Pancreas (tissue), 10 donors: ENCODE results near the gene GABBR2. TPM values are rescaled to one million over a fixed set of nuclear protein-coding genes. Genes with fewer than 3 reads are reported as not detected.
"Not testable (repeated sequence)": the region's sequence is repeated elsewhere in the genome, so short reads cannot be mapped to it uniquely, and the experiment has no call there.

Source experiments
- ATAC-seq, 4 donors: fragments of 200-7000 bp; cut with Tn5 transposase; one replicate each; pipeline versions ENCODE4 v1.8.0 to v1.9.1; 2020; ENCODE audit warnings: mild to moderate bottlenecking in 4 of 4, moderate library complexity in 4 of 4
- DNase-seq, 6 donors: peaks; one replicate each; pipeline ENCODE4 v3.0.0-alpha.2; 2020
- FAIRE-seq: peaks from 2 replicates; lab custom pipeline; 2012; peaks lifted over from hg19 to GRCh38; lab: Jason Lieb, UNC
- H3K27ac ChIP-seq, 4 donors: fragments of 200-600 bp; sonication (generic); 1 replicate in 3 of 4; 2 replicates in 1 of 4; pipeline versions ENCODE4 v1.5.0 to v1.8.0; 2020
- H3K27me3 ChIP-seq, 4 donors: fragments of 200-600 bp; one replicate each; pipeline ENCODE4 v1.8.0; 2021
- H3K36me3 ChIP-seq, 3 donors: fragments of 200-600 bp; sonication (generic) in 1 of 3; one replicate each; pipeline versions ENCODE4 v1.5.0 to v1.8.0; 2020 to 2021
- H3K4me1 ChIP-seq, 3 donors: fragments of 200-600 bp; one replicate each; pipeline ENCODE4 v1.8.0; 2021
- H3K4me3 ChIP-seq, 4 donors: fragments of 200-600 bp; sonication (generic) in 2 of 4; one replicate each; pipeline versions ENCODE4 v1.5.0 to v1.8.0; 2020 to 2021
- H3K9me3 ChIP-seq, 4 donors: fragments of 200-600 bp; one replicate each; pipeline ENCODE4 v1.8.0; 2021
- WGBS, 2 donors: extraction: QIAGEN DNeasy Blood & Tissue Kit; methylation state at CpG; one replicate each; pipeline ENCODE4 v1.1.7; 2013; 5-methylcytosine and 5-hydroxymethylcytosine counted together
- intact Hi-C, 3 donors: fragments of 100-400 bp; cut with DNase I; formaldehyde crosslinking; loops; one replicate each; pipeline versions ENCODE4 v1.11.1 to v1.14.2; 2022
- polyA plus RNA-seq, 2 donors: library from polyadenylated mRNA; stranded (reverse); fragments of 200-250 nt; gene quantifications; one replicate each; pipeline ENCODE4 v1.2.3, GENCODE V29; 2013
- total RNA-seq, 6 donors: library from RNA; stranded (reverse); fragmentation: NEBNext Ultra II Directional in 4 of 6; extraction: Animal tissue kit (Norgen Biotek cat#: 25700) in 4 of 6; gene quantifications; one replicate each; pipeline versions ENCODE4 v1.2.1 to v1.2.4, GENCODE V29; 2021 to 2023
- TF ChIP-seq, protein P1 (sequence below), 4 donors: fragments of 200-600 bp; sonication (generic) in 3 of 4; IDR thresholded peaks; one replicate each; pipeline versions ENCODE4 v1.5.0 to v1.8.0; 2021; ENCODE audit warnings: antibody characterized with exemption in 4 of 4
- donor health status: healthy with polysubstance abuse.
- donor health status: DM: no; HTN: no; CAD: no; lungs with moderate emphysema.
- donor health status: DM: no; HTN: no; CAD: no.
- donor health status: control.
- donor health status: control.
- donor health status: Bipolar disorder and iron deficiency.
- donor health status: DM: yes; HTN: yes; CAD: no.
- donor health status: DM: no; HTN: no; CAD: no.
- donor health status: DM: no; HTN: no; CAD: no.
- donor health status: DM: yes; HTN: yes; CAD: no.

GABBR2 gene
- total and polyA plus RNA-seq, 8 donors, result 0.04 to 0.14 (median 0.07) TPM; not detected in 4

DNA sequence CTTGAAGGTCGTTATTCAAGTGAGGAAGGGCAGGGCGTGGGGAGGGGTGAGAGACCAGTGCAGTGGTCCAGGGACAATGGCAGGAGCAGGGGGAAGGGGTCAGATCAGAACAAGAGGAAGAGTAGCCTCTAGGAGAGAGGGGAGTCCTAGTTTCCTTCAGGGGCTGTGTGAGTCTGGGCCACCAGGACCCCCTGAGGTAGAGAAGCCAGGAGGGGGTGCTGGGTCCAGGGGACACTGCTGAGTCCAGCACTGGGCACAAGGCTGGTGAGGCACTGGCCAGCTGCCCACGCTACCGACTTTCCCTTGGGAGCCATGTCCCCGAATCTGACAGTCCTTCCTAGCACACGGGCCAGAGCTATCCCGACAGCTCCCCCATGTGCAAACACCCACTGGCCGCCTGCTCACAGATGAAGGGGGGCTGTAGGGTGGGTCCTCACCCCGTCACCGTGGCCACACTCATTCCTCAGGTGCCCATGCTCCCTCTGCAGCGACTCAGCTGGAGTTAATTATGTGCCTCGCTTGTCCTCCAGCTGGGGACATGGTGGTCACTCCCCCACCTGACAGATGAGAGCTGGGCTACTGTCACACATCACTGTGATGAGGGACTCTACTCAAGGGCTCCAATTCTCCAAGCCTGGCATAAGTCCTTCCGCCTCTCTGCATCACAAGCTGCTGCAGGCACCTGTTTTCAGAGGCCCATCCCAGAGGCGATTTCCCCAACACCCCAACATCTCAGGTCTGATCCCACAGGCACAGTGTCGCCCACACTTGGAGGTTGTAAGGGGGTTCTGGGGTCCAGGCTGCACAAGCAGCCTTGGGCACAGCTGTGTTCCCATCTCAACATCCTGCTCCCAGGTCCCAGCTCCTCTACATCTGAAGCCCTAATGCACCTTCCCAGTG lies 115.1 kb downstream of the GABBR2 start:
- Histone ChIP-seq H3K27ac (no peak overlapping the region), H3K4me1 (no peaks in the 10 kb centered on the region), H3K4me3 (no peak overlapping the region), H3K27me3 (no peaks in the 10 kb centered on the region), H3K9me3 (no peaks in the 10 kb centered on the region), H3K36me3 (no peaks in the 10 kb centered on the region)
- intact Hi-C loops, result no loop called here
- FAIRE-seq (no peak), ATAC-seq (no peak), DNase-seq (peak in 1 of 6 donors; percentile 40)
- TF ChIP-seq, protein P1, sequence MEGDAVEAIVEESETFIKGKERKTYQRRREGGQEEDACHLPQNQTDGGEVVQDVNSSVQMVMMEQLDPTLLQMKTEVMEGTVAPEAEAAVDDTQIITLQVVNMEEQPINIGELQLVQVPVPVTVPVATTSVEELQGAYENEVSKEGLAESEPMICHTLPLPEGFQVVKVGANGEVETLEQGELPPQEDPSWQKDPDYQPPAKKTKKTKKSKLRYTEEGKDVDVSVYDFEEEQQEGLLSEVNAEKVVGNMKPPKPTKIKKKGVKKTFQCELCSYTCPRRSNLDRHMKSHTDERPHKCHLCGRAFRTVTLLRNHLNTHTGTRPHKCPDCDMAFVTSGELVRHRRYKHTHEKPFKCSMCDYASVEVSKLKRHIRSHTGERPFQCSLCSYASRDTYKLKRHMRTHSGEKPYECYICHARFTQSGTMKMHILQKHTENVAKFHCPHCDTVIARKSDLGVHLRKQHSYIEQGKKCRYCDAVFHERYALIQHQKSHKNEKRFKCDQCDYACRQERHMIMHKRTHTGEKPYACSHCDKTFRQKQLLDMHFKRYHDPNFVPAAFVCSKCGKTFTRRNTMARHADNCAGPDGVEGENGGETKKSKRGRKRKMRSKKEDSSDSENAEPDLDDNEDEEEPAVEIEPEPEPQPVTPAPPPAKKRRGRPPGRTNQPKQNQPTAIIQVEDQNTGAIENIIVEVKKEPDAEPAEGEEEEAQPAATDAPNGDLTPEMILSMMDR (IDR thresholded peaks at IDR 0.05), result no peak
- 80 to 85% methylated on average over 15 of the region's 15 CpGs for WGBS, 2 donors

DNA sequence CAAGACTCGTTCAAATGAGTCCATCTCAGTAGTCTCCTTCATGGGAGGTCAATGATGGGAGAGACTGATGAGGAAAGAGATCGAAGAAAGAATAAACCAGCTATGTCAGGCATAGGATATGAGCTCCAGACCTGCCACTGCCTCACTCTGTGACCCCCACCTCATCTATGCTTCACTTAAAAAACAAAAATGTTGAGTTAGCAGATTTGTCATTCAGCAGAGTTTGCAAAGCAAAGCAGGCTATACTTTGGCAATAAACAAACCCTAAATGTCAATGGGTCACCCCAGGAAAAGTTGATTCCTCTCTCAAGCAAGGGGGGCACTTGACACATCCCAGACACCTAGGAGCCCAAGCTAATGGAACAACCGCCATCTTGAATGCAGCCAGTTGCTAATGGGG lies 117.0 kb downstream of the GABBR2 start:
- intact Hi-C loops, result no loop called here
- Histone ChIP-seq H3K4me1 (no peaks in the 10 kb centered on the region), H3K9me3 (no peaks in the 10 kb centered on the region), H3K27me3 (no peaks in the 10 kb centered on the region), H3K4me3 (no peak overlapping the region), H3K27ac (no peak overlapping the region), H3K36me3 (no peaks in the 10 kb centered on the region)
- TF ChIP-seq, protein P1 (IDR thresholded peaks at IDR 0.05), result no peak
- no peak for FAIRE-seq
- DNase-seq, result no peak
- 83 to 90% methylated on average over 3 of the region's 3 CpGs for WGBS, 2 donors
- no peak for ATAC-seq

DNA sequence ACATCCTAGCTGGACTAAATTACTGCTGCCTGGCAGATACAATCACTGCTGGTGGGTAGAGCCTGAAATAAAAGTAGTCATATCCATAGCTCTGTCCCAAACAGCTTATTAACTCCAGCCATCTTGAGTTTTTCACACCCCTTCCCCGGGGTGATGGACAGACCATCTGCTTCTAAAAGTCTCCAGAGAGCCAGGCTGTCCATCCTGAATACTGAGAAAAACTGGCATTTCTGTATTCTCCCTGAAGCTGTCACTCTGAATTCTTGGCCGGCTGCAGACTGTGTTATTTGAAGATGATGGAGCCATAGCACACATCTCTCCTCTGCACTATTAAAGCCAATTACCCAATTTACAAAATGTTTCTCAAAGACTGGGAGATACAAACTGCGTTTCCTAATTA lies 118.6 kb downstream of the GABBR2 start:
- TF ChIP-seq, protein P1 (IDR thresholded peaks at IDR 0.05), result no peak
- intact Hi-C loops, result no loop called here
- no peaks in the 10 kb centered on the region for H3K27me3 ChIP-seq
- H3K4me3 ChIP-seq, result no peak overlapping the region
- DNase-seq (no peak), FAIRE-seq (no peak), ATAC-seq (no peak)
- no peaks in the 10 kb centered on the region for H3K36me3 ChIP-seq
- H3K9me3 ChIP-seq, result no peaks in the 10 kb centered on the region
- no peaks in the 10 kb centered on the region for H3K4me1 ChIP-seq
- 57 to 72% methylated on average over 3 of the region's 3 CpGs for WGBS, 2 donors
- H3K27ac ChIP-seq, result no peak overlapping the region

DNA sequence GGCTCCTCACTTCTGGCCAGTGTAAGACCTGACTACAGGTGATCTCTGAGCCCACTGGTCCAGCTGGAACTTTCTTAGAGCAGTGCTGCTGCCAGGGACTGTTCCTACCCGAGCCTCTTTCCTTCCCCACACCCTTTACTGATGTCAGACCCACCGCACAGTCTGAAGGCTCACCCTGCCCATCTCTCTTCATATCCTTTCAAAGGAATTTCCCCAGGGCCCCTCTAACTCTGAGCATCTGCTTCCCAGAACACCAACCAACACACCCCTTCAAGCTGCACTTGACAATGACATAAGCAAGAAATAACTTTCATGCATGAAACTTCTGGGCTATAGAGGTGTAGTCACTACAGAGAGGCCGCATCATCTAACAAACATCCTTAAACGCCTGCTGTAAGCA lies 119.6 kb downstream of the GABBR2 start:
- no peak for ATAC-seq

DNA sequence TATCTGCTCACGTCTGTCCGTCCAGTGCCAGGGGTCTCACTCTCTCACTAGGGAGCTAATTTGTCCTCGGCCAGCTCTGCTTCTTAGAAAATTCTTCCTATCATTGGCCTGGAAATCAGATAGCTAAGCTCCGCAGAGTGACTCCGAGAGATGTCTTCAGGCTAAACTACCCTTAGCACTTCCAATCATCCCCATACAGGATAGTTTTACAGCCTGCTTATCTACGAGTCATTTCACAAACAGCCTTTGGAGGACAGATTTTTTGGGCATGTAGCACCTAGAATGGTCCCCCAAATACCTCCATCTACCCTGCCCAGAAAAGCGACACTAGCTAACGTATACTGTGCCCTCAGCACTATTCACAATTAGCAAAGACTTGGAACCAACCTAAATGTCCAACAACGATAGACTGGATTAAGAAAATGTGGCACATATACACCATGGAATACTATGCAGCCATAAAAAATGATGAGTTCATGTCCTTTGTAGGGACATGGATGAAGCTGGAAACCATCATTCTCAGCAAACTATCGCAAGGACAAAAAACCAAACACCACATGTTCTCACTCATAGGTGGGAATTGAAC lies 123.8 kb downstream of the GABBR2 start:
- FAIRE-seq, H3K27ac ChIP-seq, H3K4me3 ChIP-seq, H3K27me3 ChIP-seq, DNase-seq, H3K36me3 ChIP-seq, H3K4me1 ChIP-seq, ATAC-seq, H3K9me3 ChIP-seq, intact Hi-C loops: not testable (repeated sequence)
- WGBS, 2 donors, result 77 to 80% methylated on average over 9 of the region's 10 CpGs

More for the DNA sequence above, 119.6 kb downstream of the GABBR2 start:
- Histone ChIP-seq H3K4me3 (no peak overlapping the region), H3K9me3 (no peaks in the 10 kb centered on the region), H3K36me3 (no peaks in the 10 kb centered on the region), H3K27ac (no peak overlapping the region), H3K27me3 (no peaks in the 10 kb centered on the region), H3K4me1 (no peaks in the 10 kb centered on the region)
- TF ChIP-seq, protein P1 (IDR thresholded peaks at IDR 0.05), result no peak
- WGBS, 2 donors, result 73 to 81% methylated on average over 4 of the region's 4 CpGs
- FAIRE-seq (no peak), DNase-seq (no peak)
- intact Hi-C loops, result no loop called here
